H9 (cell line): ENCODE data around the gene TLDC2. TPM values are rescaled to one million over a fixed set of nuclear protein-coding genes. Genes with fewer than 3 reads are reported as not detected.
A peak's percentile ranks its signal among the peaks of the same experiment; 100 is the strongest.

ENCODE experiments used
- DNase-seq: peaks from one replicate; pipeline ENCODE4 v3.0.0-alpha.2; 2017
- H2AFZ ChIP-seq: one replicate; pipeline ENCODE4 v1.6.1; 2013; ENCODE audit warnings: mild to moderate bottlenecking, low read length, control low read depth, moderate library complexity
- H2AK5ac ChIP-seq: 2 replicates; pipeline ENCODE4 v1.6.1; 2013; ENCODE audit warnings: low read length, control low read depth, mixed read lengths; ENCODE audit not compliant: insufficient read length
- H2BK120ac ChIP-seq: one replicate; pipeline ENCODE4 v1.6.1; 2013; ENCODE audit warnings: low read depth, mild to moderate bottlenecking, low read length, control low read depth, inconsistent platforms; ENCODE audit not compliant: poor library complexity, severe bottlenecking
- H2BK12ac ChIP-seq: 2 replicates; pipeline ENCODE4 v1.6.1; 2013; ENCODE audit warnings: low read length, control low read depth, mixed read lengths, low read depth; ENCODE audit not compliant: insufficient read length
- H2BK15ac ChIP-seq: 2 replicates; pipeline ENCODE4 v1.6.1; 2013; ENCODE audit warnings: low read depth, low read length, control low read depth
- H2BK20ac ChIP-seq: one replicate; pipeline ENCODE4 v1.6.1; 2013; ENCODE audit warnings: low read depth, mild to moderate bottlenecking, low read length, control low read depth, inconsistent platforms; ENCODE audit not compliant: poor library complexity, severe bottlenecking
- H2BK5ac ChIP-seq: 2 replicates; pipeline ENCODE4 v1.6.1; 2013; ENCODE audit warnings: low read length, control low read depth, mixed read lengths; ENCODE audit not compliant: insufficient read length
- H3K14ac ChIP-seq: 2 replicates; pipeline ENCODE4 v1.6.1; 2013; ENCODE audit warnings: low read length, control low read depth; ENCODE audit not compliant: insufficient read depth
- H3K18ac ChIP-seq: 2 replicates; pipeline ENCODE4 v1.6.1; 2013; ENCODE audit warnings: low read depth, mild to moderate bottlenecking, mixed read lengths, low read length, control low read depth; ENCODE audit not compliant: insufficient read length
- H3K23ac ChIP-seq: 2 replicates; pipeline ENCODE4 v1.6.1; 2013; ENCODE audit warnings: low read length, control low read depth, mixed read lengths, low read depth; ENCODE audit not compliant: insufficient read length
- H3K23me2 ChIP-seq: 2 replicates; pipeline ENCODE4 v1.6.1; 2013; ENCODE audit warnings: low read depth, mild to moderate bottlenecking, mixed read lengths, low read length, control low read depth; ENCODE audit not compliant: insufficient read length, poor library complexity, severe bottlenecking
- H3K27ac ChIP-seq: 2 replicates; pipeline ENCODE4 v1.5.1; 2013; ENCODE audit warnings: low read length, control low read depth, mixed read lengths, low read depth; ENCODE audit not compliant: insufficient read length
- H3K27me3 ChIP-seq: 2 replicates; pipeline ENCODE4 v1.6.1; 2013; ENCODE audit warnings: low read length, control low read depth, inconsistent platforms; ENCODE audit not compliant: insufficient read depth
- H3K4ac ChIP-seq: 2 replicates; pipeline ENCODE4 v1.6.1; 2013; ENCODE audit warnings: low read depth, mild to moderate bottlenecking, control low read depth, inconsistent platforms, low read length, moderate library complexity
- H3K4me1 ChIP-seq: 2 replicates; pipeline ENCODE4 v1.6.1; 2013; ENCODE audit warnings: low read length, control low read depth, inconsistent platforms; ENCODE audit not compliant: insufficient read depth
- H3K4me2 ChIP-seq: 2 replicates; pipeline ENCODE4 v1.6.1; 2013; ENCODE audit warnings: low read length, control low read depth, mixed read lengths; ENCODE audit not compliant: insufficient read length, insufficient read depth
- H3K56ac ChIP-seq: 2 replicates; pipeline ENCODE4 v1.6.1; 2013; ENCODE audit warnings: low read depth, mild to moderate bottlenecking, mixed read lengths, low read length, control low read depth; ENCODE audit not compliant: insufficient read length
- H3K79me1 ChIP-seq: 2 replicates; pipeline ENCODE4 v1.6.1; 2013; ENCODE audit warnings: low read depth, mild to moderate bottlenecking, moderate library complexity, low read length, control low read depth, inconsistent platforms; ENCODE audit not compliant: insufficient read depth, poor library complexity, severe bottlenecking
- H3K79me2 ChIP-seq: 2 replicates; pipeline ENCODE4 v1.6.1; 2013; ENCODE audit warnings: low read length, control low read depth, inconsistent platforms; ENCODE audit not compliant: insufficient read depth
- H3K9ac ChIP-seq: 2 replicates; pipeline ENCODE4 v1.6.1; 2013; ENCODE audit warnings: low read length, control low read depth, mixed read lengths; ENCODE audit not compliant: insufficient read length; ENCODE audit errors: extremely low read depth
- H3K9me3 ChIP-seq: one replicate; pipeline ENCODE4 v1.6.1; 2013; ENCODE audit warnings: low read depth, low read length, inconsistent platforms; ENCODE audit not compliant: control insufficient read depth
- H3T11ph ChIP-seq: one replicate; pipeline ENCODE4 v1.6.1; 2013; ENCODE audit warnings: mild to moderate bottlenecking, low read length, control low read depth, inconsistent platforms
- H4K20me1 ChIP-seq: one replicate; pipeline ENCODE4 v1.6.1; 2013; ENCODE audit not compliant: control insufficient read depth, insufficient read length, insufficient read depth
- H4K5ac ChIP-seq: 2 replicates; pipeline ENCODE4 v1.6.1; 2013; ENCODE audit warnings: low read depth, mild to moderate bottlenecking, mixed read lengths, low read length, control low read depth; ENCODE audit not compliant: insufficient read length
- H4K8ac ChIP-seq: replicated peaks from 2 replicates; pipeline ENCODE4 v1.6.1; 2013; ENCODE audit warnings: low read length, control low read depth, mixed read lengths, low read depth; ENCODE audit not compliant: insufficient read length
- H4K91ac ChIP-seq: 2 replicates; pipeline ENCODE4 v1.6.1; 2013; ENCODE audit warnings: low read depth, mild to moderate bottlenecking, moderate library complexity, mixed read lengths, low read length, control low read depth; ENCODE audit not compliant: insufficient read length
- H3K27ac Mint-ChIP-seq, 3 experiments: 2 replicates in 2 of 3; 3 replicates in 1 of 3; pipeline ENCODE4 v1.8.0; 2020 to 2021; ENCODE audit warnings: mixed read lengths in 3 of 3, mild to moderate bottlenecking in 1 of 3, moderate library complexity in 1 of 3
- H3K27me3 Mint-ChIP-seq: 2 replicates; pipeline ENCODE4 v1.8.0; 2021; ENCODE audit warnings: low read depth, mild to moderate bottlenecking, moderate library complexity, mixed read lengths
- H3K36me3 Mint-ChIP-seq, 3 experiments: 2 replicates in 2 of 3; 3 replicates in 1 of 3; pipeline ENCODE4 v1.8.0; 2020 to 2021; ENCODE audit warnings: low read depth in 3 of 3, mixed read lengths in 3 of 3; ENCODE audit not compliant: insufficient read depth in 1 of 3
- H3K4me1 Mint-ChIP-seq, 2 experiments: 2 replicates each; pipeline ENCODE4 v1.8.0; 2020; ENCODE audit warnings: mixed read lengths in 2 of 2
- H3K4me3 Mint-ChIP-seq, 2 experiments: 2 replicates in 1 of 2; 3 replicates in 1 of 2; pipeline ENCODE4 v1.8.0; 2020 to 2021; ENCODE audit warnings: mild to moderate bottlenecking in 2 of 2, mixed read lengths in 2 of 2, moderate library complexity in 1 of 2
- H3K9me3 Mint-ChIP-seq, 2 experiments: 2 replicates in 1 of 2; 3 replicates in 1 of 2; pipeline ENCODE4 v1.8.0; 2020; ENCODE audit warnings: mild to moderate bottlenecking in 2 of 2, mixed read lengths in 2 of 2, moderate library complexity in 1 of 2
- WGBS: extraction: QIAGEN DNeasy Blood & Tissue Kit; methylation state at CpG from one replicate; pipeline ENCODE4 v1.1.7; 2013; ENCODE audit warnings: missing lambda C conversion rate, low lambda C conversion rate, mixed read lengths; ENCODE audit not compliant: insufficient read length; ENCODE audit errors: extremely low coverage; 5-methylcytosine and 5-hydroxymethylcytosine counted together
- total RNA-seq: library from RNA; stranded (reverse); gene quantifications from 2 replicates; pipeline ENCODE4 v1.2.1, GENCODE V29; 2021
- TF ChIP-seq, protein P1 (sequence below): fragments of 200-600 bp; sonication (generic); conservative IDR thresholded peaks from 3 replicates; pipeline ENCODE4 v1.8.0; 2021; ENCODE audit warnings: antibody characterized with exemption, mild to moderate bottlenecking

The TLDC2 gene
- total RNA-seq, 1 experiment from 2014 or later = 0.11 TPM

DNA sequence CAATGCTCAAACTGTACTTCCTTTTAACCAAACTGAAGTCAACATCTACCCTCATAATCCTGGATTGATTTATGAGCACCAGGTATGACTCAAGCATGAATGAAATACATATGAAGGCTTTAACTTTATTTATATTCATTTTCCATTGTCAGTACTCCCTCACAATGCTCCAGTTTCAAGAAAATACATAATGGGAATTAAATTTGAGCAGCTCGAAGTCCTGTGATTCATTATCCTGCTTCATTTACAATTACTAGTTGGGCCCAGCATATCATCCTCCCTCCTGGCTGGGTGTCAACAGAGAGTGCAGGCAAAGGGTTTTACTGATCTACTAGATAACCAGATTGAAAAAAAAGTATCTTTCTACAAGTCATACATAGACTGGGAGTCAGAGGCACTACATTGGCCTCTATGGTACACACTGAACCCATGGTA lies 65.5 kb downstream of the TLDC2 start:
- H4K20me1 ChIP-seq = no peaks in the 10 kb centered on the region
- H3K9me3 ChIP-seq = no peaks in the 10 kb centered on the region
- H4K5ac ChIP-seq = no peak overlapping the region
- H2BK12ac ChIP-seq = no peak overlapping the region
- H2AK5ac ChIP-seq = no peak overlapping the region
- H3K18ac ChIP-seq = no peak overlapping the region
- H3K23ac ChIP-seq = no peak overlapping the region
- no peak overlapping the region for H2BK15ac ChIP-seq
- no peak overlapping the region for H3T11ph ChIP-seq
- H3K4ac ChIP-seq = no peak overlapping the region
- Mint-ChIP-seq H3K4me1 (peaks cover 11 to 13% of the 10 kb centered on the region in 2 experiments), H3K36me3 (peaks cover 13 to 62% (median 46%) of the 10 kb centered on the region in 3 experiments; a peak in 6 of 7 replicates), H3K4me3 (no peak overlapping the region), H3K27me3 (no peaks in the 10 kb centered on the region), H3K9me3 (no peaks in the 10 kb centered on the region), H3K27ac (peak overlapping the region in 2 of 3 experiments; percentile 48 to 50; a peak in 4 of 7 replicates)
- H3K23me2 ChIP-seq = no peaks in the 10 kb centered on the region
- H3K79me1 ChIP-seq = no peaks in the 10 kb centered on the region
- no peak overlapping the region for H2AFZ ChIP-seq
- H4K91ac ChIP-seq = no peak overlapping the region
- no peaks in the 10 kb centered on the region; the same call in 1 of the 2 replicates for H3K4me1 ChIP-seq
- H3K79me2 ChIP-seq = no peaks in the 10 kb centered on the region
- no peak overlapping the region for H3K4me2 ChIP-seq
- DNase-seq = no peak
- H3K27me3 ChIP-seq = no peaks in the 10 kb centered on the region
- TF ChIP-seq, protein P1, sequence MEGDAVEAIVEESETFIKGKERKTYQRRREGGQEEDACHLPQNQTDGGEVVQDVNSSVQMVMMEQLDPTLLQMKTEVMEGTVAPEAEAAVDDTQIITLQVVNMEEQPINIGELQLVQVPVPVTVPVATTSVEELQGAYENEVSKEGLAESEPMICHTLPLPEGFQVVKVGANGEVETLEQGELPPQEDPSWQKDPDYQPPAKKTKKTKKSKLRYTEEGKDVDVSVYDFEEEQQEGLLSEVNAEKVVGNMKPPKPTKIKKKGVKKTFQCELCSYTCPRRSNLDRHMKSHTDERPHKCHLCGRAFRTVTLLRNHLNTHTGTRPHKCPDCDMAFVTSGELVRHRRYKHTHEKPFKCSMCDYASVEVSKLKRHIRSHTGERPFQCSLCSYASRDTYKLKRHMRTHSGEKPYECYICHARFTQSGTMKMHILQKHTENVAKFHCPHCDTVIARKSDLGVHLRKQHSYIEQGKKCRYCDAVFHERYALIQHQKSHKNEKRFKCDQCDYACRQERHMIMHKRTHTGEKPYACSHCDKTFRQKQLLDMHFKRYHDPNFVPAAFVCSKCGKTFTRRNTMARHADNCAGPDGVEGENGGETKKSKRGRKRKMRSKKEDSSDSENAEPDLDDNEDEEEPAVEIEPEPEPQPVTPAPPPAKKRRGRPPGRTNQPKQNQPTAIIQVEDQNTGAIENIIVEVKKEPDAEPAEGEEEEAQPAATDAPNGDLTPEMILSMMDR = no peak
- H3K27ac ChIP-seq = no peak overlapping the region
- no peak overlapping the region for H4K8ac ChIP-seq
- H2BK5ac ChIP-seq = no peak overlapping the region
- H3K56ac ChIP-seq = no peak overlapping the region
- H2BK20ac ChIP-seq = no peak overlapping the region
- H2BK120ac ChIP-seq = no peak overlapping the region
- H3K14ac ChIP-seq = no peak overlapping the region
- no peak overlapping the region for H3K9ac ChIP-seq
- WGBS = no CpG with 5 or more reads among the region's 1 CpG

Other genes with a start within 250 kb of the TLDC2 start
- gene SLA2, start 229.9 kb upstream of the TLDC2 start, total RNA-seq = 0.13 and 0.20 TPM in 2 replicates
- 22.4 and 23.6 TPM in 2 replicates for gene NDRG3, start 130.0 kb upstream of the TLDC2 start, total RNA-seq
- 20.6 and 22.8 TPM in 2 replicates for gene DSN1, start 102.4 kb upstream of the TLDC2 start, total RNA-seq
- gene SAMHD1, start 75.6 kb downstream of the TLDC2 start, total RNA-seq = 53.1 and 59.6 TPM in 2 replicates
- gene RBL1, start 219.9 kb downstream of the TLDC2 start, total RNA-seq = 14.1 and 16.3 TPM in 2 replicates